Gastrocnemius medialis (tissue), 4 donors: ENCODE results near the gene BPIFB1. TPM values are rescaled to one million over a fixed set of nuclear protein-coding genes. Genes with fewer than 3 reads are reported as not detected.

Experiments used
- ATAC-seq, 2 donors: fragments of 150-250 bp; one replicate each; pipeline ENCODE4 v1.9.1; 2016
- DNase-seq, 2 donors: peaks; one replicate each; pipeline ENCODE4 v3.0.0-alpha.2; 2019
- H3K27ac ChIP-seq, 4 donors: fragments of 200-600 bp; sonication (generic); 1 replicate in 1 of 4; 2 replicates in 3 of 4; pipeline ENCODE4 v1.5.1; 2016 to 2018; ENCODE audit warnings: mild to moderate bottlenecking in 2 of 4, moderate library complexity in 1 of 4
- H3K27me3 ChIP-seq, 3 donors: fragments of 200-600 bp; sonication (generic) in 2 of 3; 1 replicate in 1 of 3; 2 replicates in 2 of 3; pipeline versions ENCODE4 v1.5.1 to v1.6.0; 2016 to 2019; ENCODE audit warnings: mild to moderate bottlenecking in 1 of 3, moderate library complexity in 1 of 3
- H3K36me3 ChIP-seq, 2 donors: fragments of 200-600 bp; sonication (generic) in 1 of 2; one replicate each; pipeline ENCODE4 v1.5.1; 2017 to 2018
- H3K4me1 ChIP-seq, 2 donors: fragments of 200-600 bp; sonication (generic) in 1 of 2; one replicate each; pipeline ENCODE4 v1.5.1; 2016 to 2017; ENCODE audit warnings: mild to moderate bottlenecking in 2 of 2
- H3K4me3 ChIP-seq, 4 donors: fragments of 200-600 bp; sonication (generic) in 3 of 4; 1 replicate in 1 of 4; 2 replicates in 3 of 4; pipeline ENCODE4 v1.5.1; 2016 to 2019; ENCODE audit warnings: mild to moderate bottlenecking in 2 of 4
- H3K9me3 ChIP-seq, 3 donors: fragments of 200-600 bp; sonication (generic) in 2 of 3; 1 replicate in 1 of 3; 2 replicates in 2 of 3; pipeline ENCODE4 v1.5.1; 2016 to 2019
- POLR2A ChIP-seq, 2 donors: fragments of 450-650 bp; IDR thresholded peaks; one replicate each; pipeline ENCODE4 v1.6.1; 2017; ENCODE audit warnings: antibody characterized with exemption in 2 of 2, mild to moderate bottlenecking in 2 of 2, moderate library complexity in 2 of 2
- in situ Hi-C, 4 donors: fragments of 200-750 bp; cut with MboI; loops; one replicate each; pipeline versions ENCODE4 v1.15.0 to v1.8.0; 2017; ENCODE audit warnings: low sequenced_read_pairs in 4 of 4
- intact Hi-C: fragments of 100-400 bp; cut with DNase I; formaldehyde crosslinking; loops from one replicate; pipeline ENCODE4 v1.15.1; 2023; ENCODE audit warnings: low total_unique reads
- total RNA-seq, 4 donors: library from RNA; depleted of rRNA; stranded (reverse); fragments of >200 nt; gene quantifications; one replicate each; pipeline versions ENCODE4 v1.1.0 to v1.2.3, GENCODE V29; 2016
- TF ChIP-seq, protein P1 (sequence below), 5 experiments: fragments of 450-650 bp in 3 of 5; fragments of 200-600 bp in 2 of 5; sonication (generic) in 2 of 5; IDR thresholded peaks in 4 of 5; conservative IDR thresholded peaks in 1 of 5; 1 replicate in 4 of 5; 2 replicates in 1 of 5; pipeline ENCODE4 v1.5.1; 2016 to 2019; ENCODE audit warnings: antibody characterized with exemption in 5 of 5, mild to moderate bottlenecking in 3 of 5, moderate library complexity in 3 of 5

The BPIFB1 gene
- total RNA-seq, 4 donors from 2014 or later, result not detected

GRCh38 chr20:33251496-33251895 lies 31.5 kb upstream of the BPIFB1 start:
- H3K27me3 ChIP-seq, result peaks cover 0 to 4% (median 4%) of the 10 kb centered on the region in 3 donors
- no peaks in the 10 kb centered on the region for H3K4me1 ChIP-seq
- H3K9me3 ChIP-seq, result no peaks in the 10 kb centered on the region
- intact Hi-C loops (no loop called here), in situ Hi-C loops (no loop called here)
- no peak for TF ChIP-seq POLR2A (IDR thresholded peaks at IDR 0.05)
- TF ChIP-seq, protein P1, sequence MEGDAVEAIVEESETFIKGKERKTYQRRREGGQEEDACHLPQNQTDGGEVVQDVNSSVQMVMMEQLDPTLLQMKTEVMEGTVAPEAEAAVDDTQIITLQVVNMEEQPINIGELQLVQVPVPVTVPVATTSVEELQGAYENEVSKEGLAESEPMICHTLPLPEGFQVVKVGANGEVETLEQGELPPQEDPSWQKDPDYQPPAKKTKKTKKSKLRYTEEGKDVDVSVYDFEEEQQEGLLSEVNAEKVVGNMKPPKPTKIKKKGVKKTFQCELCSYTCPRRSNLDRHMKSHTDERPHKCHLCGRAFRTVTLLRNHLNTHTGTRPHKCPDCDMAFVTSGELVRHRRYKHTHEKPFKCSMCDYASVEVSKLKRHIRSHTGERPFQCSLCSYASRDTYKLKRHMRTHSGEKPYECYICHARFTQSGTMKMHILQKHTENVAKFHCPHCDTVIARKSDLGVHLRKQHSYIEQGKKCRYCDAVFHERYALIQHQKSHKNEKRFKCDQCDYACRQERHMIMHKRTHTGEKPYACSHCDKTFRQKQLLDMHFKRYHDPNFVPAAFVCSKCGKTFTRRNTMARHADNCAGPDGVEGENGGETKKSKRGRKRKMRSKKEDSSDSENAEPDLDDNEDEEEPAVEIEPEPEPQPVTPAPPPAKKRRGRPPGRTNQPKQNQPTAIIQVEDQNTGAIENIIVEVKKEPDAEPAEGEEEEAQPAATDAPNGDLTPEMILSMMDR (IDR thresholded peaks at IDR 0.05 in 4 of 5, conservative IDR thresholded peaks at IDR 0.05 in 1 of 5), result no peak
- no peaks in the 10 kb centered on the region for H3K36me3 ChIP-seq
- no peak overlapping the region for H3K27ac ChIP-seq
- H3K4me3 ChIP-seq, result no peak overlapping the region
- DNase-seq (no peak), ATAC-seq (no peak)

GRCh38 chr20:33252460-33252859 lies 30.6 kb upstream of the BPIFB1 start:
- TF ChIP-seq, protein P1 (IDR thresholded peaks at IDR 0.05 in 4 of 5, conservative IDR thresholded peaks at IDR 0.05 in 1 of 5), result no peak
- TF ChIP-seq POLR2A (IDR thresholded peaks at IDR 0.05), result no peak
- in situ Hi-C loops (no loop called here), intact Hi-C loops (no loop called here)
- no peak for DNase-seq
- Histone ChIP-seq H3K27me3 (peaks cover 0 to 4% (median 4%) of the 10 kb centered on the region in 3 donors), H3K36me3 (no peaks in the 10 kb centered on the region), H3K27ac (no peak overlapping the region), H3K4me3 (no peak overlapping the region), H3K9me3 (no peaks in the 10 kb centered on the region), H3K4me1 (no peaks in the 10 kb centered on the region)
- no peak for ATAC-seq

DNA sequence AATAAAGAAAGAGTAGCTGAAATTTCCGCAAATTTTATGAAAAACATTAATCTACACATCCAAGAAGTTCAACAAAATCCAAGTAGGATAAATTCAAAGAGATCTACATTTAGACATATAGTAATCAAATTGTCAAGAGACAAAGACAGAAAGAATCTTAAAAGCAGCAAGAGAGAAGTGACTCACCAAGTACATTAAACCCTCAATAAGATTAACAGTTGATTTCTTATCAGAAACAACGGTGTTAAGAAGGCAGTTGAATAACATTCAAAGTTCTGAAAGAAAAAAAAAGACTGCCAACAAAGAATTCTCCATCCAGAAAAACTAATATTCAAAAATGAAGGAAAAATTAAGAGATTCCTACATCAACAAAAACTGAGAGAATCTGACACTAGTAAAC lies 28.0 kb upstream of the BPIFB1 start:
- Histone ChIP-seq H3K27me3 (peaks cover 0 to 8% (median 4%) of the 10 kb centered on the region in 3 donors), H3K36me3 (no peaks in the 10 kb centered on the region), H3K4me1 (no peaks in the 10 kb centered on the region), H3K9me3 (no peaks in the 10 kb centered on the region), H3K27ac (no peak overlapping the region), H3K4me3 (no peak overlapping the region)
- no peak for DNase-seq
- ATAC-seq, result no peak
- intact Hi-C loops (no loop called here), in situ Hi-C loops (no loop called here)
- TF ChIP-seq, protein P1 (IDR thresholded peaks at IDR 0.05 in 4 of 5, conservative IDR thresholded peaks at IDR 0.05 in 1 of 5), result no peak
- TF ChIP-seq POLR2A (IDR thresholded peaks at IDR 0.05), result no peak

GRCh38 chr20:33257237-33257636 lies 25.8 kb upstream of the BPIFB1 start:
- no peak for DNase-seq
- H3K36me3 ChIP-seq, result no peaks in the 10 kb centered on the region
- ATAC-seq, result no peak
- H3K27me3 ChIP-seq, result peaks cover 0 to 10% (median 9%) of the 10 kb centered on the region in 3 donors
- no peak overlapping the region for H3K4me3 ChIP-seq
- H3K27ac ChIP-seq, result no peak overlapping the region
- TF ChIP-seq, protein P1 (IDR thresholded peaks at IDR 0.05 in 4 of 5, conservative IDR thresholded peaks at IDR 0.05 in 1 of 5), result no peak
- TF ChIP-seq POLR2A (IDR thresholded peaks at IDR 0.05), result no peak
- in situ Hi-C loops, result no loop called here
- H3K9me3 ChIP-seq, result no peaks in the 10 kb centered on the region
- intact Hi-C loops, result no loop called here
- no peaks in the 10 kb centered on the region for H3K4me1 ChIP-seq

DNA sequence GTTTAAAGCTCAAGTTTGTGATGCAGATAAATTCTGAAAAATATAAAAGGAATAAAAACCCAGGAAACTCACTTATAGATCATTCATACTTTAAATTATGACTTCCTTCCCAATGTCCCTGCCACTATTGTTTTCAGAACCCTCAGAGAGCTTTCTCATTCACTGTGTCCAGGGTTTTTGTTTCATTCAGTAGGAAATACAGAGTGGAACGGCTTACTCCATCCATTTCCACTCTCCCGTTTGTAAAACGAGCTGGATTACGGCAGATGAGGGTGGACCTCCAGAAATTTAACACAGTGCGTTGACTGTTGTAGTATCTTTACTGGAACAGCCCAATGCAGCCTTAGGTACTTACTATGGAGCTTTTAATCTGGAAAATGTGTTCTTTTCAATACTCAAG lies 23.6 kb upstream of the BPIFB1 start:
- Histone ChIP-seq H3K4me1 (no peaks in the 10 kb centered on the region), H3K9me3 (no peaks in the 10 kb centered on the region), H3K27ac (no peak overlapping the region), H3K27me3 (peaks cover 0 to 9% (median 6%) of the 10 kb centered on the region in 3 donors), H3K36me3 (no peaks in the 10 kb centered on the region), H3K4me3 (no peak overlapping the region)
- DNase-seq, result no peak
- ATAC-seq, result no peak
- intact Hi-C loops, result no loop called here
- in situ Hi-C loops, result no loop called here
- TF ChIP-seq POLR2A (IDR thresholded peaks at IDR 0.05), result no peak
- TF ChIP-seq, protein P1 (IDR thresholded peaks at IDR 0.05 in 4 of 5, conservative IDR thresholded peaks at IDR 0.05 in 1 of 5), result no peak
